ENCODE results near the gene ABHD13.
"Not testable (repeated sequence)": the region's sequence is repeated elsewhere in the genome, so short reads cannot be mapped to it uniquely, and the experiment has no call there.

ABHD13 gene

DNA sequence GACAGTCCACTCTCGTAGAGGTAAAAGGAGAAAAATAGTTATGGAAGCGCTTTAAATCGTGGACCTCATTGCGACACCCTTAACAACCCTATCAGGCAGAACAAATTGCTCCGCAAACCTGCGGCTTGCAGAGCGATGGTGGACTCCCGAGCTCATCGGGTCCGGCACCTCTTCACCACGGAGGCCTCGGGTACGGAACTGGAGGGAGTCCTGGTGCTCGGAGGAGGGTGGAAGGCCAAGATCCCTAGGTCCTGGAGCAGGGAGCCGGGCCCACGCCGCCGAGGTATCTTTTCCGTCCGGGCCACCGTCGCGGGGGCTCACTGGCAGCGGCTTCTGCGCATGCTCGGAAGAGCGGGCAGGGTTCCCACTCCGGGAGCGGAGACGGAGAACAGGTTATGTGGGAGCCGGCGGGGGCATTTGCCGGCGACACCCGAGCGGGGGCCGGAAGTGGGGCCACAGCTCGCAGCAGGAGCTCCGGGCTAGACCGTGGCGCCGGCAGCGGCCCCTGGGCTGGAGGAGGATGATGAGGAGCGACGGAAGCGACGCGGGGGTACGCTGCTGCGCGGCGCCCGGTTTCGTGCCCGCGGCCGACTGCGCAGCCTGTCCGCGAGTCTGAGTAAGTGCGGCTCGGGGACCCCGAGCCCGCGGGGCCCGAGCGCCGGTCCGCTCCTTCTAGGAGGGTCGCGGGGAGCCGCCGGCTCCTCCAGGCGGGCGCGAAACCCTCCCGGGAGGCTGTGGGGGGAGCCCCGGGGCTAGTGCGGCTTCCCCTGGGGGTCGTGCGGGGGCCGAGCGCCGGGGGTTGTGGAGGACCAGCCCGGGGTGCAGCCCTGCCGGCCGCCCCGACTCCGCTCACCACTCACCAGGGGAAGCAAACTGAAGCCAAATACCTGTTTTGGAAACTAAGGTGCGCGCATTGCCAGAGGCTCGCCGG is at the start of gene ABHD13:
Gene ABHD13, plus strand, starts transcription at position 349 of the 931 bp plus-strand sequence. CDS start 10,827 bp downstream, outside the sequence.
- peak; percentile 84 for DNase-seq (ENCODE audit: low read depth)

DNA sequence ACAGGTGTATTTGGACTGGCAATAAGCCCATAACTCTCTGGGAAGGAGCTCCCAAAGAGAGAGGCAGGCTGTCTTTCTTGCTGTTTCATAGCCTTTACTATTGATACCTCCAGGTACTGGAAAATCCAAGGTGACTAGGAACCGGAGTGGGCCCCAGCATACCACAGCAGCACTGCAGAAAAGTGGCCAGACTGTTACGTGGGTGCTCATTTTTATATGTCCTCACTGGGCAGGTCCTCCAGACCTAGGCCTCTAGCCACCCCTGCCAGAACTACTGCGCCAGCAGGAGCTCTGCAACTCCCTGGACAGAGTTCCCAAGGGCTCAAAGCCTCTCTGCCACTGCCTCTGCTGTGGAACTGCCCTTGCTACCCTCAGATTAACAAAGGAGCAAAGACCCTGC is 49.3 kb upstream of the ABHD13 start:
- no peak for DNase-seq (ENCODE audit: low read depth)

DNA sequence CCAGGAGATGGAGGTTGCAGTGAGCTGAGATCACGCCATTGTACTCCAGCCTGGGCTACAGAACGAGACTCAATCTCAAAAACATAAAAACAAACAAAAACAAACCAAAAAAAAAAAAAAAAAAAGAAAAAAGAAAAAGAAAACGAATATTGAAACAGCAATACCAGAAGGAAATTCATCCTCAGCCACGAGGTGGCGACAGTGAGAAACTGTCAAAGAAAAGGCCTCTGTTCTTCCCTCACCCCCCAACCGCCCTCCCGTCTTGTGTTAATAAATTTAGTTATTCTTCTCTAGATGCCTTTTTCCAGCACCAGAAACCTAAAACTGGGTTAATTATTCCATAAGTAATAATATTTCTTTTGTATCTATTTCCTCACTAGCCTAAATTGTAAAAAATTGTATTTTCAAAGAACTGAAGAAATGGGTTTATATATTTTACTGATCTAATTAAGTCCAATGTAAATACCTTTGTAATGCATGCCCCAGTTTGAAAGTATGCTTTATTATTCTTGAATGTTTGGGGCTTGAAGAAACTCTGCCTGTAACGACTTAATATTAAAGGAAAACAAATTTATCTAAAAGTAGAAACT is 41.4 kb upstream of the ABHD13 start:
- DNase-seq (ENCODE audit: low read depth), result no peak

DNA sequence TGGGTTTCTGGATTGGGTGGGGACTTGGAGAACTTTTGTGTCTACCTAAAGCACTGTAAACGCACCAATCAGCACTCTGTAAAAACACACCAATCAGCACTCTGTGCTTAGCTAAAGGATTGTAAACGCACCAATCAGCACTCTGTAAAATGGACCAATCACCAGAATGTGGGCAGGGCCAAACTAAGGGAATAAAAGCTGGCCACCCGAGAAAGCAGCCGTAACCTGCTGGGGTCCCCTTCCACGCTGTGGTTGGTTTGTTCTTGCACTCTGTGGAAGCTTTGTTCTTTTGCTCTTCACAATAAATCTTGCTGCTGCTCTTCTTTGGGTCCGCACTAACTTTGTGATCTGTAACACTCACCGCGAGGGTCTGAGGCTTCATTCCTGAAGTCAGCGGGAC is 40.1 kb upstream of the ABHD13 start:
- no peak for DNase-seq (ENCODE audit: low read depth)

DNA sequence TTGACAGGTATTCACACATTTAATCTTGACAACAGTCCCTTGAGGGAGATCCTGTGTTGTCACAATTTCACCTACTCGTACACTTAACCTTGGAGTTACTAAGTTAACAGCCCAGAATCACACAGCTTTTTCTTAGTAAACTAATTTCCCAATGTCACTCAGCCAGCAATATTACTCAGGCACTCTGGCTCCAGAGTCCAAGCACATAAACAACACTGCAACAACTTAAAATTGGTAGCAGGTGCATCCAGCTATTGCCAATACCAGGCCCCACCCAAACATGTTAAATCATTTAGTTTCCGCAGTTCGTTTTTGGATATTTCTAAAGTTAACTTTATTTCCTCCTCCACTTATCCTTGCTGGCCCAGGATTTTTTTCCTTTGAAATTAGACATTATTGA is 35.5 kb upstream of the ABHD13 start:
- no peak for DNase-seq (ENCODE audit: low read depth)

DNA sequence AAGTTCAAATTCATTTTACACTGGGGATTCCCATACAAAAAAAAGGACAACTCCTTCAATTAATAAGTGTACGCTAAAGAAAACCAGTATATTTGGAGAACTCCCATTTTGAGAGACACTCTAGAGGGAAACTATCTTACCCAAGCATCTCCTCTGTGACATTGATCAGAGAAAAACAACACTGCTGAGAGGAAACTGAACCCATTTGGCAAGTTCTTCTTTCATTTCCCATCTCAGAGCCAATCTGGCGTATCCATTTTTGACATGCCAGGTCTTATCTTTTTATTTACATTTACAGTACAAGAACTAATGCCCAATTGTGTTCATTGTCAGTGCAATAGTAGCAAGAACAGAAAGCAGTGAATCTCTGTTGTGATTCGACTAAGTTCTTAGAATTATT is 33.0 kb upstream of the ABHD13 start:
- DNase-seq (ENCODE audit: low read depth), result no peak

DNA sequence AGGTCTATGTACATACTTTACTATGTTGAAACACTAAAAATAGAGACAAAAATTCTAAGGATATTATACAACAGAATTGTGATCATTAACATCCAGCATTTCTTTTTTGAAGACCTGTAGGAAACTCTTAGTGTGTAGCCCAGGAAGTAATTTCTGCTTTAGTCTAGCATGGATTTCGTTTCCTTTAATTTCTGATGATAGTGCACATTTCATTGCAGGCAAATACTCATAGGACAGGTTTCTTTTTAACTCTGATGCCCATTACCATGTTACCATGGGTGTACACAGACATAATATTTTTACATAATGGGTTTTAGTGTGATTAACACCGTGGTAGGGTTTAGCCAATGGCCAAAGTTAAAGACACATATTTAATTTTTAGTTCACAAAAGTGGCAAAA is 29.9 kb upstream of the ABHD13 start:
- no peak for DNase-seq (ENCODE audit: low read depth)

DNA sequence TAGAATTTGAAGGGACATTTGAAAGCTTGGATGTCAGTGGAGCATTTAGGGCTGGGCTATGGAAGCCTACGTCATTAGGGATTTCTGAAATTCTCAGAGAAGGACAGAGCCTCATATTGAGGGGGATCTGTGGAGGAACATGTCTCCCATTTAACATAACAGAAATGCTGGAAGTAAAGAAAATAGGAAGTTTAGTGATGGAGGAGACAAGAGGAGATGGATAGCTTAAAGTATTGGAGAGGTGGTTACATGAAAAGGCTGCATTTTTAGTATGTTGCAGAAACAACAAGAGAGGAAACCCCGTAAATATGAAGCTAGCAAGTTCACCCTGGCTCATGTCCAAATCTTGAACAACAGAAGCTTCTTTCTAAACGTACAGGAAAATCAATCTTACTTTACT is 27.3 kb upstream of the ABHD13 start:
- DNase-seq (ENCODE audit: low read depth), result no peak

DNA sequence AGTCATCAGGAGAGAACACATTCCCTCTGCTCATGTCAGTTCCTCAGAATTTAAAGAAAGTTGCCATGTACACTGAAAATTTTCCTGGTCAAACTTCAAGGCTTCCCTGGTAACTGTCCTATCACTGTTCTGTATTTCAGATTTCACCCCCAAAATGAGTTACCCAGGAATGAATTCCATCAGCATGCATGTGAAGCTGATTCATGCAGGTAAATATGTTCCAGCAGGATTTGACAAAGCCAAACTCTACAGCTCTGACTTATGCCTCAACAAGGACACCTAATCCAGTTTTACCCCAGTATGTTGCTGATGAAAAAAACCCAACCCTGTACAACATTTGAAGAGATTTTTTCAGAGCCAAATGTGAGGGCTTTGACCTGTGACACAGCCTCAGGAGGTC is 24.4 kb upstream of the ABHD13 start:
- no peak for DNase-seq (ENCODE audit: low read depth)

DNA sequence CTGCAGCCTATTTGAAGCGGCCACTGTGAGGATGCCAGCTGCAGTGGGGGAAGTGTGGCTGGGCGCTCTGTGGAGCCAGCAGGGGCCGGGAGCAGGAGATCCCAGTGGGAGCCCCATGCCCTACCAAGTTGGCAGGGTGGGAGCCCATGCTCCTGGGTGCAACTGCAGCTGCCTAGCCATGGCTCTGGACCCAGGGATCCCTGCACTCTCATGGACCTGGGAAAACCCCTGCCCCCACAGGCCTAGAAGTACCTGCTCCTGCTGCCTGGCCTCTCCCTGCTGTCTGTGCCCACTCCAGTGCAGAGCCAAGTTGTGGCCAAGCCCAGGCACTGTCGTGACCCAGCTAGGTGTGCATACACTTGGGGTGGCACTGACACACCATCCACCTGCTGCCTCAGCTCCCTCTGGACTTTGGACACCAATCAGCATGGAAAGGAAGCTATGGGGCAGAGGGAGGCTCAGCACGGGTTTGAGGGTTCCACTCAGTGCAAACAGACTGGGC is 23.7 kb upstream of the ABHD13 start:
- no peak for DNase-seq (ENCODE audit: low read depth)

DNA sequence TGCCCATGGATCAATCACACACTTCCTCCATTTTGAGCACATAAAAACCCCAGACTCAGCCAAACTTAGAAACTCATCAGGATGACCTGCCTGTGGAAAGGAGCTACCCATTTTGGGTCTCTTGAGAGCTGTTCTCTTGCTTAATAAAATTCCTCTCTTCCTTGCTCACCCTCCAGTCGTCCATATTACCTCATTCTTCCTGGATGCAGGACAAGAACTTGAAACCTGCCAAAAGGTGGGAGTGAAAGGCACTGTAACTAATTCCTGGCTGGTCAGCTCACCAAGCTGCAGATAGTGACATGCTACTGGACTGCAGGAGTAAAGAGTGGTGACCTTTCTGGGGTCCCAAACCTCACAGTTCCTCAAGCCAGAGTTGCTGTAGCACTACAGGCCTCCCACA is 23.0 kb upstream of the ABHD13 start:
- no peak for DNase-seq (ENCODE audit: low read depth)

DNA sequence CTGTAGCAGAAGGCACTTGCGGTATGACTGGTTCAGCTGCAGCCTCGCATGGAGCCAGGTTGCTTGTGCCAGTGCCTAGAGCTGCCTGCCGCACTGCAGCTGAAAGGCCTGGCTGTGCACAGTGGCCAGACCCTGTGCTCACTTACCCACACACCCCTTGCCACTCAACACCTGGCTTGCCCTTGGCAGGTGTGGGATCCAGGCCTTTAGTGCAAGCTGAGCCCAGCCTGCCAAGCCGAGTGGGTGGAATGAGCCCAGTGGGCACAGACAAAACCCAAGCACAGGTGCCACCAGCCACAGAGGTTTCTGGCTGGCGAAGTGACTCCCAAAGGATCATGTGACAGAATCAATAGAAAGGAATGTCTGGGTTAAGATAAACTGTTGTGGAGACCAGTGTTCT is 22.3 kb upstream of the ABHD13 start:
- DNase-seq (ENCODE audit: low read depth), result no peak

DNA sequence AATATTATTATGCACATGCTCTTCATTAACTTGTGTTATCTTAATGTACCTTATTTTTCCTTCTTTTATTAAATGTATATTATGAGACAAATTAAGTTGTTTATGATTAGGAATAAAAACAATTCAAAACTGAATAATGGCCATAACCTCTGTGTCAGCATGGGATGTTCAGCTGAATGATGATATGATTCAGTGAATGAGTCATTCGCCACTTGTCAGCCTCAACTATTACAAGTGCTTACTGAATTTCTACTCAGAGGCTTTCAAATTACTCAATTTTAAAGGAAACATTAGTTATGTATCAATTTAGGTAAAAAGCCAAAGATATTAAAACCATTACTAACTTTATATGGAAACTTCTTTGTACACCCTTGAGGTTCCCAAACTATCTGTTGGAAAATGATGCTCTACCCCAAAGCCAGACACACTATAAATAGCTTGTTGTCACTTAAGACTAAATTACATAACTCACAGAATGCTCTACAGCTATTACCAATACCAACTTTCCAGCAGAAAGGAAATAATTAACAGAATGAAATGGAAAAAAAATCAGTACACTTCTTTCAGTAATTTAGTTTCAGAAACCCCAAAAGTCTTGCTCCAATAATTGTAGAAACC is 17.3 kb upstream of the ABHD13 start:
- DNase-seq (ENCODE audit: low read depth), result no peak

DNA sequence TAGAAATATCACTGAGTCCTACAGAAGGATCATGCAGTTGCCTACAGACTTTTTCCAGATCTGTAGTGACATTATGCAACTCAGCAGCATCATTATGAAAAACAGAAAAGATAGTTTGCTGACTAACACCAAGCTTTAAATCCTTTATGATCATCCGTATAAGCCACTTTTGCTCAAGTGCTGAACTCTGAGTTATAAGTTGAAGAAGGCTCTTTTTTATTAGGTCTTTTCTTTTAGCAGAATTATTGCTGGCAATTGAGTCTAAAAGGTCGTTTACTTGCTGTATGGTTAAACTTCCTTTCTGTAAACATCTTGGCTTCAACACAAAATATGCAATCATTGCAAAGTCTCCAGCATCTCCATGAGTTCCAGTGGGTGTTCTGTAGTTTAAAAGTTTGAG is 7.6 kb upstream of the ABHD13 start:
- DNase-seq (ENCODE audit: low read depth), result no peak

DNA sequence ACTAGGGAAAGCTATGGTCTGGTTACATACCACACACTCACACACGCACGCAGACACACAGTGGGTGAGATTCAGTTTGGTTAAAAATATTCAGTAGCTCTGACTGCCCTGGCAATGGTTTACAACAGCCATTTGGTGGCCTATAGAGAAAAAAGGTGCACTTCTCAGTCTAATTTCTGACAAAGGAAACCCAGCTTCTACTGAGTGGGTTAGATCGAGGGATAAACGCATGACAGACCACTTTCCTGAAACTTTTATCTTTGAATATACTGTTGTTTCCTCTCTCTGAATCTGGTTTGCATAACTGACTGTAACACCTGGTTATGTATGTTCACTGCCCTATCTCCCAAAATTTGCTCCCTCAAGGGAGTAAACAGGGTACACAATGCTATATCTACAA is 5.3 kb upstream of the ABHD13 start:
- DNase-seq (ENCODE audit: low read depth), result no peak

DNA sequence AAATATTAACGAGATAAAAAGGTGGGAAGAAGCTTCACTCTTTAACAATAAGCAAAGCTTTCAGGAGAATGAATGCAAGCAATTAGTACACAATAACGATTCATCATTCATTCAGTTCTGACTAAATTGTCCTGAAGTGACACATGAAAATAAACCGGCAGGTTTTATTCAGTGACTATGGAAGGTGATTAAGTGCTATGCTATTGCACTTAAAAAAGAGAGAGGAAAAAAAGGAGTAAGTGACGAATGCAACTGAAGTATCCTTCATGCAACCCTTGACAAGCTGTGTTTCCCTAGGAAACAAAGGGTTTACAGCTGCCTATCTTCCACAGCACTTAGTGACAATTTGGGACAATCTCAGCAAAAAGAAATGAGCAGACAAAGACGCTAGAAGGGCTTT is 4.2 kb upstream of the ABHD13 start:
- DNase-seq (ENCODE audit: low read depth), result no peak

DNA sequence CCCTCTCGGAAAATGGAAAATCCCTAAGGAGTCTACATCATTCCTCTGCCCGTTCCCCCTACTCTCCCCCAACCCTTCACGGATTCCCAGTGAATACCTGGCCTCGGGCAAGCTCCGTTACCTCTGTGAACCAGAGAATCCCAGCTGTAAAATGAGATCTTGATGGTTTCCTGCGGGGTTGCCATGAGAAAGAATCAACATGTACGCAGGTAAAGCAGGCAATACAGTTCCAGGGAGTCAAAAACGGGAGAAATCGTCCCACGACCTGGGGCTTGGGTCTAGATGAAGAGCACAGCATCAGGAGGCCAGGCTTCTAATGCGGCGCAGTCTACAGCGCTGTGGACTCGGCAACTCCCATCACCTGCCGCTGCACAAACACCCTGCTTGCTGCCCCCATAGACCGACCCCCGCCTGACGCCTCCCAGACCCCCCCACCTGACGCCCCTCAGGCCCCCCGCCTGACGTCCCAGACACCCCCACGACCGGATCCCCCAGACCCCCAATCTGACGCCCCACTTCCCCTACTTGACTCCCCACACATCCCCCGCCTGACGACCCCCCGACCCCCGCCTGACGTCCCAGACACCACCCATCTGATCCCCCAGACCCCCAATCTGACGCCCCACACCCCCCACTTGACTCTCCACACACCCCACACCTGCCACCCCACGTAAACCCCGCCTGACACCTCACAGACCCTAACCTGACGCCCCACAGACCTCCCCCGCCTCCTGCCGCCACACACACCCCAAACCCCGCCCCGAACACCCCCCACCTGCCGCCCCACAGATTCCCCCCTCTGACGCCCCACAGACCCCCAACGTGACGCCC is 3.5 kb upstream of the ABHD13 start:
- no peak for DNase-seq (ENCODE audit: low read depth)

DNA sequence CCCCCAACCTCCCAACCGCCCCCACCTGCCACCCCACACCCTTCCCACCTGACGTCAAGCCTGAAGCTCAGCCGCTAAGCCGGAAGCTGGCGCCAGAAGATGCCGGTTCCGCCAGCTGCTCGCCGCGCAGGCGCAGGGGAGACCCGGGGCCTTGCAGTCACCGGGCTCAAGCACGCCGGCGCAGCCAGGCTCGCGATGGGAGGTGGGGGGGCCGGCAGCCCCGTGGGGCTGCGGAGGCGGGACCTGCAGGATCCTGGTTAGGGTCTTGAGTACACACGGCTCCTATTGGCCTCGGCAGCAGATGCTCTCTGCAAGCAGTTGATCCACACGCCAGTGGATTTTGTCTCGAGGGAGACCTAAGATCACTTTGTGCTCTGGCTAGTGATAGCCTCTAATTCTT is 2.8 kb upstream of the ABHD13 start, which contains the start of gene LIG4:
Gene LIG4, minus strand, starts transcription at position 101 of the 400 bp plus-strand sequence. CDS start 4,268 bp downstream, outside the sequence.
- DNase-seq (ENCODE audit: low read depth), result peak; percentile 86

DNA sequence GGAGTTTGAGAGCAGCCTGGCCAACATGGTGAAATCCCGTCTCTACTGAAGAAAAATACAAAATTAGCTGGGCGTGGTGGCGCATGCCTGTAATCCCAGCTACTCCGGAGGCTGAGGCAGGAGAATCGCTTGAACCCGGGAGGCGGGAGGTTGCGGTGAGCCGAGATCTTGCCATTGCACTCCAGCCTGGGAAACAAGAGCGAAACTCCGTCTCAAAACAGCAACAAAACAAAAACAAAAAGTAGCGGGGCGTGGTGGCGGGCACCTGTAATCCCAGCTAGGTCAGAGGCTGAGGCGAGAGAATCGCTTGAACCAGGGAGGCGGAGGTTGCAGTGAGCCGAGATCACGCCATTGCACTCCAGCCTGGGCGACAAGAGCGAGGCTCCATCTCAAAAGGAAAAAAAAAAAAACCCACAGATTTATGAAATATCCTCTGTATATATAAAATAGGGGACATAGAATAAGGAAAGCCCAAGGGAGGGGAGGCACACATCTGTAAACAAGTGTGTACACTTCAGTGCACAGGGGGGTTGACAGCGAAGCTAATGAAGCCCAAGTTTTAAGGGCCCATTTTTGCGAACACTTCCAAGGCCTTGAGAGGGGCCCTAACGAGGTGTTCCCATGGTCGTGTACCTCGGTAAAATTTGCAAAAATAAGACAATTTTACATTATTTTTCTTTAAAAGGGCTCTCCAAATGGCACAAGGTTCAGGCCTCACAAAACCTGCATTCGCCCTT is 717 bp upstream of the ABHD13 start:
- DNase-seq (ENCODE audit: low read depth), result not testable (repeated sequence)

DNA sequence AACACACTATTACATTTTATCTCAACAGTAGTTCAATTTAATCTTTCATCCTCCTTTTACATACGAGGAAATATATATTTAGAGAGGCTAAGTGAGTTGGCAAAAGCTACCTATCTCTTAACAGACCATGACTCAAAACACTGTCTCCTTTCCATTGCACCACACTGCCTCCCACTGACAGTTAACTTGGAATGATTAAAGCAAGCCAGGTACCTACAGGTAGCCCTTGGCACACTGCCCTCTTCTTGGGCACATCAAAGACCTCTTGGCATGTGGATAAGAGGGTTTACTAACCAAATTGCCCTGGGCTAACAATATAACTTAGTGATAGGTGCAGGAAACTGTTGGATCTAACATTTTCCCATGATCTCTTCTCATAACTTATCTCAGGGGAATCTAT is 1.8 kb downstream of the ABHD13 start:
- DNase-seq (ENCODE audit: low read depth), result no peak

Measured in activated T-helper 1 cell treated with Interleukin-2 at 50 U/mL for 16 hours (primary cell).